Measurements from ENCODE around the gene DUSP22. TPM values are rescaled to one million over a fixed set of nuclear protein-coding genes. Genes with fewer than 3 reads are reported as not detected.

The DUSP22 gene
- polyA plus RNA-seq, 2 of the 4 experiments (the other 2 are of a cell fraction): 6.2 to 11.3 TPM

DNA sequence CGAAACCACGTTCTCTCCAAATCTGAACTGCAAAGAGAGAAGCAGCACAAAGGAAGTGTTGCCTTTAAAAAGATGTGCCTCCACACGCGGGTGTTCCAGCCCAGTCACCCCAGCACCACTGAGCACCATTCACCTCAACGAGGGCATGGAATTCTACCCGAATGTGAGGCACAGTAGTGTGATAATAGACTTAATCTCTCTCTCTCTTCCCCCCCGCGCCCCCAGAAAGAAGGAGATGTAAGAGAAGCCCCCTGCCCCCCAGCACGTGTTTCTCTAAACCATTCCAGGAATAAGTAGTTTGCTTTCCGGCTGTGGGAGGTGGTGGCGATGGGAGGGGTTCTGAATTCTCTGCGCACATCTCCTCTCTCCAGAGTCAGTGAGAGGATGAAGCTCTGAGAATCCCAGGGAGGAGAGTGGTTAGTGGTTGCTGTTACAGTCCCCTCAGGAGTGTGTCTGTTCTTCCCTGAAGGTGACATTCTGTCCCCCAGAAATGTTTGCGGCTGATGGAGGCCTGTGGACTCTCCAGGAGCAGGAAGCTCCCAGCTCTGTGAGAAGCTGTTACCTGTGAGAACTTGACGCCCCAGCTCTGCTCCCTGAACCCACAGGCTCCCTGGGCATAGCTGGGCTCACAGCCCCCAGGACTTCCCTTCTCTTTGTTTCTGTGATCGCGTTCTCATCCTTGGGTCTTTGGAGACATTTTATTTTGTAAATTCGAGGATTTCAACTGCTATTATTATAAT lies 75.8 kb downstream of the DUSP22 start:
- POLR2A ChIA-PET: no interaction called here
- no peak for FAIRE-seq
- ATAC-seq: no peak
- no peak for DNase-seq (ENCODE audit: low read depth in 1 of 2, low spot score in 1 of 2)
- CTCF ChIA-PET: no interaction called here
- Histone ChIP-seq H3K4me1 (no peaks in the 10 kb centered on the region), H3K4me2 (no peak overlapping the region), H3K4me3 (no peak overlapping the region), H3K27ac (no peak overlapping the region), H3K9me3 (peaks cover 2% of the 10 kb centered on the region; the same call in 1 of the 3 replicates)
- no peak for TF ChIP-seq HOXA7 (CRISPR knock-in tag; IDR thresholded peaks at IDR 0.05)
- TF ChIP-seq FOXS1 (CRISPR knock-in tag; IDR thresholded peaks at IDR 0.05): no peak
- no peak for TF ChIP-seq MYC (IDR thresholded peaks at IDR 0.05; ENCODE audit: borderline replicate concordance, low read length)
- TF ChIP-seq HOXB13 (CRISPR knock-in tag; IDR thresholded peaks at IDR 0.05; ENCODE audit: low read depth): no peak
- no peak for TF ChIP-seq NPAS2 (CRISPR knock-in tag; IDR thresholded peaks at IDR 0.05; ENCODE audit: borderline replicate concordance)
- TF ChIP-seq FOSL2 (IDR thresholded peaks at IDR 0.05): no peak
- no peak for TF ChIP-seq FOSL2 (CRISPR knock-in tag; IDR thresholded peaks at IDR 0.05)
- no peak for TF ChIP-seq JUN (IDR thresholded peaks at IDR 0.05)
- TF ChIP-seq TP53 (CRISPR knock-in tag; IDR thresholded peaks at IDR 0.05): no peak
- no peak for TF ChIP-seq CBX2 (IDR thresholded peaks at IDR 0.05; ENCODE audit: borderline replicate concordance, low read depth)
- no peak for TF ChIP-seq ZSCAN20 (CRISPR knock-in tag; IDR thresholded peaks at IDR 0.05)
- TF ChIP-seq, protein P1, sequence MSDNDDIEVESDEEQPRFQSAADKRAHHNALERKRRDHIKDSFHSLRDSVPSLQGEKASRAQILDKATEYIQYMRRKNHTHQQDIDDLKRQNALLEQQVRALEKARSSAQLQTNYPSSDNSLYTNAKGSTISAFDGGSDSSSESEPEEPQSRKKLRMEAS (IDR thresholded peaks at IDR 0.05): no peak
- TF ChIP-seq, protein P2, sequence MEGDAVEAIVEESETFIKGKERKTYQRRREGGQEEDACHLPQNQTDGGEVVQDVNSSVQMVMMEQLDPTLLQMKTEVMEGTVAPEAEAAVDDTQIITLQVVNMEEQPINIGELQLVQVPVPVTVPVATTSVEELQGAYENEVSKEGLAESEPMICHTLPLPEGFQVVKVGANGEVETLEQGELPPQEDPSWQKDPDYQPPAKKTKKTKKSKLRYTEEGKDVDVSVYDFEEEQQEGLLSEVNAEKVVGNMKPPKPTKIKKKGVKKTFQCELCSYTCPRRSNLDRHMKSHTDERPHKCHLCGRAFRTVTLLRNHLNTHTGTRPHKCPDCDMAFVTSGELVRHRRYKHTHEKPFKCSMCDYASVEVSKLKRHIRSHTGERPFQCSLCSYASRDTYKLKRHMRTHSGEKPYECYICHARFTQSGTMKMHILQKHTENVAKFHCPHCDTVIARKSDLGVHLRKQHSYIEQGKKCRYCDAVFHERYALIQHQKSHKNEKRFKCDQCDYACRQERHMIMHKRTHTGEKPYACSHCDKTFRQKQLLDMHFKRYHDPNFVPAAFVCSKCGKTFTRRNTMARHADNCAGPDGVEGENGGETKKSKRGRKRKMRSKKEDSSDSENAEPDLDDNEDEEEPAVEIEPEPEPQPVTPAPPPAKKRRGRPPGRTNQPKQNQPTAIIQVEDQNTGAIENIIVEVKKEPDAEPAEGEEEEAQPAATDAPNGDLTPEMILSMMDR (IDR thresholded peaks at IDR 0.05): no peak
- 32% methylated on average over 16 of the region's 17 CpGs for WGBS (ENCODE audit: missing lambda C conversion rate)

DNA sequence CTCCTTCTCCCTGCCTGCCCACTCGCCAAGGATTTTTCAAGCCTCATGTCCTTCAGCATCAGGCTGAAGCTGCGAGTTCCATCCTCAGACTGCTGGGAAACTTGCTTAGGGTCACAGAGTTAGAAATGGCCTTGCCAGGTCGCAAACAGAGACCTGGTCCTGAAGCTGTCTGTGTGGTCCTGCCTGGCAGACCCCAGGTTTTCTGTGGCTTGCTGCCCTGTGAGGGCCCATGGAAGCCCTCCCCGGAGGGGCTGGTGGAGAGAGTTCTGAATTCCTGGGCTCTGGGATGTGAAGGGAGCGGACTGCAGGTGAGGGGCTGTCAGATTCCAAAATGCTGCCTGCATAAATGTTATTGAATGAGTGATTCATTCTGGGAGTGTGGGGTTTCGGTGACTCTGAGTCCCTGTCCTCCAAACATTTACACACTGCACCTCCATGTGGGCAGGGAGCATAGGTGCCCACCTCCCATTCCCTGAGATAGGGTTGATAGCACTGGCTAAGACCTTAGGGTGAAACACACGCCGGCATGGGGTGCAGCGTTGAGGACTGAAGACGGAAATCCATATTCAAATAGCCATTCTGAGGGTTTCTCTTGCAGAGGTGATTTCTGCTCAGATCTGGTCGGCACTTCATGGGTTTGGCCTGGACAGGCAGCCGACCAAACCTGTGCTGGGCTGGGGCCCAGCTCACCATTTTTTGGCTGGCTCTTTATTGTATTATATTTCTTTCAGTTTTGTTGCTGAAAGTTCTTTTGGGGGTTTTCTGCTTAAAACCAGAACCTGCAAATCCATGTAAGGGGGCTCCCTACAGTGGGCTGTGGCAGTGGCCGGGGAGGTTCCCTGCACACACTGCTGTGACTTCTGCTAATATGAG lies 77.5 kb downstream of the DUSP22 start:
- FAIRE-seq: no peak
- Histone ChIP-seq H3K4me3 (no peak overlapping the region), H3K4me1 (no peaks in the 10 kb centered on the region), H3K4me2 (no peak overlapping the region), H3K9me3 (no peaks in the 10 kb centered on the region), H3K27ac (no peak overlapping the region)
- 65% methylated on average over 10 of the region's 13 CpGs for WGBS (ENCODE audit: missing lambda C conversion rate)
- no peak for ATAC-seq
- ChIA-PET CTCF (no interaction called here), POLR2A (no interaction called here)
- DNase-seq (ENCODE audit: low read depth in 1 of 2, low spot score in 1 of 2): no peak
- TF ChIP-seq, protein P3, sequence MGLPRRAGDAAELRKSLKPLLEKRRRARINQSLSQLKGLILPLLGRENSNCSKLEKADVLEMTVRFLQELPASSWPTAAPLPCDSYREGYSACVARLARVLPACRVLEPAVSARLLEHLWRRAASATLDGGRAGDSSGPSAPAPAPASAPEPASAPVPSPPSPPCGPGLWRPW (IDR thresholded peaks at IDR 0.05): no peak
- TF ChIP-seq CHD2 (IDR thresholded peaks at IDR 0.05; ENCODE audit: low read length, partially characterized antibody) (no peak), HDAC2 (IDR thresholded peaks at IDR 0.05) (no peak), CHD4 (IDR thresholded peaks at IDR 0.05; ENCODE audit: borderline replicate concordance) (no peak), FOSL2 (IDR thresholded peaks at IDR 0.05) (no peak), FOSL2 (CRISPR knock-in tag; IDR thresholded peaks at IDR 0.05) (no peak), ZFP36 (IDR thresholded peaks at IDR 0.05; ENCODE audit: borderline replicate concordance, partially characterized antibody) (no peak), FOXS1 (CRISPR knock-in tag; IDR thresholded peaks at IDR 0.05) (no peak), RCOR1 (IDR thresholded peaks at IDR 0.05; ENCODE audit: low read depth, low read length) (no peak)
- TF ChIP-seq, protein P2 (IDR thresholded peaks at IDR 0.05): no peak
- TF ChIP-seq, protein P4, sequence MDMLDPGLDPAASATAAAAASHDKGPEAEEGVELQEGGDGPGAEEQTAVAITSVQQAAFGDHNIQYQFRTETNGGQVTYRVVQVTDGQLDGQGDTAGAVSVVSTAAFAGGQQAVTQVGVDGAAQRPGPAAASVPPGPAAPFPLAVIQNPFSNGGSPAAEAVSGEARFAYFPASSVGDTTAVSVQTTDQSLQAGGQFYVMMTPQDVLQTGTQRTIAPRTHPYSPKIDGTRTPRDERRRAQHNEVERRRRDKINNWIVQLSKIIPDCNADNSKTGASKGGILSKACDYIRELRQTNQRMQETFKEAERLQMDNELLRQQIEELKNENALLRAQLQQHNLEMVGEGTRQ (IDR thresholded peaks at IDR 0.05): no peak
- TF ChIP-seq, protein P5, sequence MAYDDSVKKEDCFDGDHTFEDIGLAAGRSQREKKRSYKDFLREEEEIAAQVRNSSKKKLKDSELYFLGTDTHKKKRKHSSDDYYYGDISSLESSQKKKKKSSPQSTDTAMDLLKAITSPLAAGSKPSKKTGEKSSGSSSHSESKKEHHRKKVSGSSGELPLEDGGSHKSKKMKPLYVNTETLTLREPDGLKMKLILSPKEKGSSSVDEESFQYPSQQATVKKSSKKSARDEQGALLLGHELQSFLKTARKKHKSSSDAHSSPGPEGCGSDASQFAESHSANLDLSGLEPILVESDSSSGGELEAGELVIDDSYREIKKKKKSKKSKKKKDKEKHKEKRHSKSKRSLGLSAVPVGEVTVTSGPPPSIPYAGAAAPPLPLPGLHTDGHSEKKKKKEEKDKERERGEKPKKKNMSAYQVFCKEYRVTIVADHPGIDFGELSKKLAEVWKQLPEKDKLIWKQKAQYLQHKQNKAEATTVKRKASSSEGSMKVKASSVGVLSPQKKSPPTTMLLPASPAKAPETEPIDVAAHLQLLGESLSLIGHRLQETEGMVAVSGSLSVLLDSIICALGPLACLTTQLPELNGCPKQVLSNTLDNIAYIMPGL (CRISPR knock-in tag; IDR thresholded peaks at IDR 0.05; ENCODE audit: borderline replicate concordance): no peak
